Upper lobe of left lung (tissue), 6 donors: ENCODE measurements around the gene TMEM221. TPM values are rescaled to one million over a fixed set of nuclear protein-coding genes. Genes with fewer than 3 reads are reported as not detected.
A peak's percentile ranks its signal among the peaks of the same experiment; 100 is the strongest.

ENCODE experiments used
- ATAC-seq, 2 donors: fragments of 200-7000 bp; cut with Tn5 transposase; one replicate each; pipeline ENCODE4 v1.9.1; 2022; ENCODE audit warnings: mild to moderate bottlenecking in 2 of 2, moderate library complexity in 2 of 2; ENCODE audit not compliant: low FRiP score in 2 of 2
- DNase-seq, 2 donors: peaks; one replicate each; pipeline ENCODE4 v3.0.0-alpha.2; 2019 to 2020
- H3K27ac ChIP-seq, 4 donors: fragments of 200-600 bp; sonication (generic); one replicate each; pipeline ENCODE4 v1.5.1; 2016 to 2019
- H3K27me3 ChIP-seq, 4 donors: fragments of 200-600 bp; sonication (generic); one replicate each; pipeline ENCODE4 v1.5.1; 2017 to 2019
- H3K36me3 ChIP-seq, 4 donors: fragments of 200-600 bp; sonication (generic); one replicate each; pipeline ENCODE4 v1.5.1; 2016 to 2019
- H3K4me1 ChIP-seq, 4 donors: fragments of 200-600 bp; sonication (generic); one replicate each; pipeline ENCODE4 v1.5.1; 2018 to 2019
- H3K4me3 ChIP-seq, 4 donors: fragments of 200-600 bp; sonication (generic); one replicate each; pipeline ENCODE4 v1.5.1; 2017 to 2019; ENCODE audit warnings: mild to moderate bottlenecking in 2 of 4, moderate library complexity in 1 of 4
- H3K9me3 ChIP-seq, 4 donors: fragments of 200-600 bp; sonication (generic); one replicate each; pipeline ENCODE4 v1.5.1; 2018 to 2019
- EP300 ChIP-seq, 4 donors: sonication (generic); formaldehyde crosslinking; IDR thresholded peaks; one replicate each; pipeline ENCODE4 v1.5.1; 2017; ENCODE audit warnings: antibody characterized with exemption in 4 of 4, control low read depth in 2 of 4
- POLR2A ChIP-seq, 4 donors: fragments of 450-650 bp; IDR thresholded peaks; one replicate each; pipeline ENCODE4 v1.5.1; 2016 to 2017; ENCODE audit warnings: antibody characterized with exemption in 4 of 4, mild to moderate bottlenecking in 2 of 4
- POLR2AphosphoS5 ChIP-seq, 2 donors: sonication (generic); formaldehyde crosslinking; IDR thresholded peaks; one replicate each; pipeline ENCODE4 v1.5.1; 2017; ENCODE audit warnings: antibody characterized with exemption in 2 of 2
- WGBS, 2 donors: methylation state at CpG; one replicate each; pipeline ENCODE4 v1.1.5; 2017 to 2018; 5-methylcytosine and 5-hydroxymethylcytosine counted together
- total RNA-seq, 6 donors: library from RNA; depleted of rRNA in 4 of 6; stranded (reverse); fragments of >200 nt in 4 of 6; gene quantifications; one replicate each; pipeline versions ENCODE4 v1.1.0 to v1.2.1, GENCODE V29; 2016 to 2021
- TF ChIP-seq, protein P1 (sequence below), 6 experiments: fragments of 450-650 bp in 4 of 6; fragments of 200-600 bp in 2 of 6; sonication (generic) in 2 of 6; IDR thresholded peaks; one replicate each; pipeline ENCODE4 v1.5.1; 2016 to 2019; ENCODE audit warnings: antibody characterized with exemption in 6 of 6
- donor health status: DM: no; HTN: no; CAD: no; lungs with moderate emphysema.
- donor health status: DM: no; HTN: yes; CAD: no; lungs with severe emphysema.

The TMEM221 gene
- total RNA-seq, 6 donors from 2014 or later, result 0.14 TPM; not detected in 5

GRCh38 chr19:17460372-17461230, 12.1 kb upstream of the TMEM221 start, which contains the start of gene NXNL1:
Gene NXNL1 (minus strand): TSS chr19:17460926. CDS start chr19:17460869, 57 bp downstream.
- H3K4me3 ChIP-seq, result no peak within 1 kb of the TSS
- no peak within 1 kb of the TSS for H3K27ac ChIP-seq
- TF ChIP-seq POLR2AphosphoS5 (IDR thresholded peaks at IDR 0.05) (no peak), POLR2A (IDR thresholded peaks at IDR 0.05) (no peak), EP300 (IDR thresholded peaks at IDR 0.05) (no peak)
- H3K27me3 ChIP-seq, result peaks cover 0 to 11% (median 6%) of the 10 kb centered on the region in 4 donors
- H3K4me1 ChIP-seq, result peaks cover 2 to 6% (median 4%) of the 10 kb centered on the region in 4 donors
- ATAC-seq (no peak), DNase-seq (peak in 1 of 2 donors; percentile 42)
- no peaks in the 10 kb centered on the region for H3K36me3 ChIP-seq
- H3K9me3 ChIP-seq, result no peaks in the 10 kb centered on the region
- WGBS, 2 donors, result 79 to 87% methylated on average over 24 to 26 of the region's 26 CpGs

DNA sequence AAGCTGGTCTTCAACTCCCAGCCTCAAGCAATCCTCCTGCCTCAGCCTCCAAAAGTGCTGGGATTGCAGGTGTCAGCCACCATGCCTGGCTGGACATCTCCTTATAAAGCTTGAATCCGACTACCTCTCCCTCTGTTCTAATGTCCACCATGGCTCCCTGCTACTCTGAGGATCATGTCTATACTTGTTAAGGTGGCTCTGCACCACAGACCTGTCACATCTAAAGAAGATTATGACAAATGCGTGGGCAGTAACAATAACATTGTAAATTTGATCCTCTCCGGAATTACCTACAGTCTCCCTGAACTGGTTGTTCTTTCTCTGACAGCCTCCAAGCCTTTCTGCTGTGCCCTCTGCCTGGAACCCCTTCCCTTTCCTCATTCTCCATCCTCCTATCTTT, 10.5 kb upstream of the TMEM221 start:
- Histone ChIP-seq H3K27me3 (peaks cover 3 to 27% (median 16%) of the 10 kb centered on the region in 4 donors), H3K9me3 (no peaks in the 10 kb centered on the region), H3K27ac (no peak overlapping the region), H3K4me3 (no peak overlapping the region), H3K36me3 (no peaks in the 10 kb centered on the region), H3K4me1 (peaks cover 5 to 14% (median 6%) of the 10 kb centered on the region in 4 donors)
- no peak for TF ChIP-seq POLR2AphosphoS5 (IDR thresholded peaks at IDR 0.05)
- TF ChIP-seq, protein P1, sequence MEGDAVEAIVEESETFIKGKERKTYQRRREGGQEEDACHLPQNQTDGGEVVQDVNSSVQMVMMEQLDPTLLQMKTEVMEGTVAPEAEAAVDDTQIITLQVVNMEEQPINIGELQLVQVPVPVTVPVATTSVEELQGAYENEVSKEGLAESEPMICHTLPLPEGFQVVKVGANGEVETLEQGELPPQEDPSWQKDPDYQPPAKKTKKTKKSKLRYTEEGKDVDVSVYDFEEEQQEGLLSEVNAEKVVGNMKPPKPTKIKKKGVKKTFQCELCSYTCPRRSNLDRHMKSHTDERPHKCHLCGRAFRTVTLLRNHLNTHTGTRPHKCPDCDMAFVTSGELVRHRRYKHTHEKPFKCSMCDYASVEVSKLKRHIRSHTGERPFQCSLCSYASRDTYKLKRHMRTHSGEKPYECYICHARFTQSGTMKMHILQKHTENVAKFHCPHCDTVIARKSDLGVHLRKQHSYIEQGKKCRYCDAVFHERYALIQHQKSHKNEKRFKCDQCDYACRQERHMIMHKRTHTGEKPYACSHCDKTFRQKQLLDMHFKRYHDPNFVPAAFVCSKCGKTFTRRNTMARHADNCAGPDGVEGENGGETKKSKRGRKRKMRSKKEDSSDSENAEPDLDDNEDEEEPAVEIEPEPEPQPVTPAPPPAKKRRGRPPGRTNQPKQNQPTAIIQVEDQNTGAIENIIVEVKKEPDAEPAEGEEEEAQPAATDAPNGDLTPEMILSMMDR (IDR thresholded peaks at IDR 0.05), result no peak
- TF ChIP-seq EP300 (IDR thresholded peaks at IDR 0.05), result no peak
- TF ChIP-seq POLR2A (IDR thresholded peaks at IDR 0.05), result no peak
- WGBS, 2 donors, result 78 to 79% methylated on average over 3 of the region's 3 CpGs
- DNase-seq (no peak), ATAC-seq (no peak)

- TF ChIP-seq, protein P1 (IDR thresholded peaks at IDR 0.05), result no peak
- TF ChIP-seq POLR2AphosphoS5 (IDR thresholded peaks at IDR 0.05) (no peak), POLR2A (IDR thresholded peaks at IDR 0.05) (no peak), EP300 (IDR thresholded peaks at IDR 0.05) (no peak)
- ATAC-seq (no peak), DNase-seq (no peak)
- H3K4me1 ChIP-seq, result peaks cover 5 to 20% (median 8%) of the 10 kb centered on the region in 4 donors
- H3K4me3 ChIP-seq, result no peak overlapping the region
- WGBS, 2 donors, result 38 to 52% methylated on average over 6 of the region's 6 CpGs
- no peaks in the 10 kb centered on the region for H3K36me3 ChIP-seq
- H3K27me3 ChIP-seq, result peaks cover 3 to 31% (median 16%) of the 10 kb centered on the region in 4 donors
- H3K27ac ChIP-seq, result no peak overlapping the region
- H3K9me3 ChIP-seq, result no peaks in the 10 kb centered on the region
Measured at GRCh38 chr19:17457616-17458015, 9.1 kb upstream of the TMEM221 start.

DNA sequence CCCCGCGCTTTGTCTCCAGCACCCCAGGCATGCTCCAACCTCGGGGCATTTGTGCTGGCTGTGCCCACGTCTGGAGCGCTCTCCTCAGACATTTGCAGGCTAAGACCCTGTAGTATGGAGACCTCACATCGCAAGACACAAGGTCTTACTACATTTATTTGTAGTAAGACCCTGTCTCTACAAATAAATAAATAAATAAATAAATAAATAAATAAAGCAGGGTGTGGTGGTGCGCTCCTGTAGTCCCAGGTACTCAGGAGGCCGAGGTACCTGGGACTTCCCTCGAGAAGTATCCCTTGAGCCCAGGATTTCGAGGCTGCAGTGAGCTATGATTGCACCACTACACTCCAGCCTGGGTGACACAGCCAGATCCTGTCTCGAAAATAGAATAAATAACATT, 7.7 kb upstream of the TMEM221 start:
- ATAC-seq (no peak), DNase-seq (no peak)
- Histone ChIP-seq H3K9me3 (no peaks in the 10 kb centered on the region), H3K4me1 (peaks cover 5 to 20% (median 8%) of the 10 kb centered on the region in 4 donors), H3K4me3 (no peak overlapping the region), H3K27me3 (peaks cover 3 to 31% (median 16%) of the 10 kb centered on the region in 4 donors), H3K27ac (no peak overlapping the region), H3K36me3 (no peaks in the 10 kb centered on the region)
- WGBS, 2 donors, result 64 to 65% methylated on average over 9 to 11 of the region's 11 CpGs
- TF ChIP-seq POLR2A (IDR thresholded peaks at IDR 0.05) (no peak), POLR2AphosphoS5 (IDR thresholded peaks at IDR 0.05) (no peak), EP300 (IDR thresholded peaks at IDR 0.05) (no peak)
- TF ChIP-seq, protein P1 (IDR thresholded peaks at IDR 0.05), result no peak

- H3K27me3 ChIP-seq, result peaks cover 3 to 31% (median 16%) of the 10 kb centered on the region in 4 donors
- 16 to 36% methylated on average over 11 to 32 of the region's 58 CpGs for WGBS, 2 donors
- DNase-seq (peak in 1 of 2 donors; percentile 84), ATAC-seq (no peak)
- TF ChIP-seq EP300 (IDR thresholded peaks at IDR 0.05) (no peak), POLR2AphosphoS5 (IDR thresholded peaks at IDR 0.05) (no peak), POLR2A (IDR thresholded peaks at IDR 0.05) (no peak)
- TF ChIP-seq, protein P1 (IDR thresholded peaks at IDR 0.05), result no peak
- H3K4me1 ChIP-seq, result peaks cover 5 to 20% (median 8%) of the 10 kb centered on the region in 4 donors
- no peak overlapping the region for H3K4me3 ChIP-seq
- no peaks in the 10 kb centered on the region for H3K36me3 ChIP-seq
- no peak overlapping the region for H3K27ac ChIP-seq
- no peaks in the 10 kb centered on the region for H3K9me3 ChIP-seq
Measured at GRCh38 chr19:17455308-17456123, 7.0 kb upstream of the TMEM221 start.
